ENCODE measurements around the gene SPATS2L.

DNA sequence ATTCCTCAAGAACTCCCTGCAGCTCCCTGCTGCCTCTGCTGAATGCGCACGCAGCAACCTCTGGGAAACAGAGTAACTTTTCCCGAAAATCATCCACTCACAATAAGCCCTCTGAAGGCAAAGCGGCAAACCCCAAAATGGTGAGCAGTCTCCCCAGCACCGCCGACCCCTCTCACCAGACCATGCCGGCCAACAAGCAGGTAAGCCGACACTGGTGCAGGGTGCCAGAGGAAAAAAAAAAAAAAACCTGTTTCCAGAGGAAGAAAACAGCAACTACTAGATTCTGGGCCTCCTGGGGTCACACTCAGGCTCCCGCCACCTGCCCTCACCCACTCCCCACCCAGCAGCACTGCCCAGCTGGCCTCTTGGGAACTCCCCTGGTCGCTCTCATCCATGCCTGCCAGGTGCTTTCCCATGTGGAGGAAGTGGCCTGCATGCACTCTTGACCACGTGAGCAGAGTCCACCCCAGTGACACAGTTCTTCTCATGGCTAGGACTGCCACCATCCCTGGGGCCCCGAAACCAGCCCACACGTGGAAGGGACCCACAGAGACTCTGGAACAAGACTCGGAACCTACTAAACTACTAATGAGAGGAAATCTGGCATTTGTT, 166.5 kb downstream of the SPATS2L start:
- TF ChIP-seq CTCF (IDR thresholded peaks at IDR 0.05) (no peak), POLR2AphosphoS5 (IDR thresholded peaks at IDR 0.05) (no peak), POLR2A (IDR thresholded peaks at IDR 0.05) (no peak)

Data from breast epithelium (tissue), 3 donors.